ENCODE data around the gene B3GNT9.
"Not testable (repeated sequence)": the region's sequence is repeated elsewhere in the genome, so short reads cannot be mapped to it uniquely, and the experiment has no call there.

The B3GNT9 gene

GRCh38 chr16:67150047-67150832 lies 558 bp downstream of the B3GNT9 start:
- DNase-seq (ENCODE audit: low read depth in 2 of 2) = no peak

- no peak for DNase-seq (ENCODE audit: low read depth in 2 of 2)
Measured at GRCh38 chr16:67149276-67150046, 1.3 kb downstream of the B3GNT9 start.

- no peak for DNase-seq (ENCODE audit: low read depth in 2 of 2)
Measured at GRCh38 chr16:67148656-67149275, 2.0 kb downstream of the B3GNT9 start.

- DNase-seq (ENCODE audit: low read depth in 2 of 2) = no peak
Measured at GRCh38 chr16:67148221-67148620, 2.6 kb downstream of the B3GNT9 start.

GRCh38 chr16:67147437-67148140 lies 3.2 kb downstream of the B3GNT9 start:
- no peak for DNase-seq (ENCODE audit: low read depth in 2 of 2)

- no peak for DNase-seq (ENCODE audit: low read depth in 2 of 2)
Measured at GRCh38 chr16:67146523-67147357, 4.1 kb downstream of the B3GNT9 start.

GRCh38 chr16:67145746-67146145 lies 5.1 kb downstream of the B3GNT9 start:
- no peak for DNase-seq (ENCODE audit: low read depth in 2 of 2)

GRCh38 chr16:67144943-67145342 lies 5.9 kb downstream of the B3GNT9 start:
- DNase-seq (ENCODE audit: low read depth in 2 of 2) = no peak

GRCh38 chr16:67142342-67142741 lies 8.5 kb downstream of the B3GNT9 start:
- DNase-seq (ENCODE audit: low read depth in 2 of 2) = no peak

- DNase-seq (ENCODE audit: low read depth in 2 of 2) = no peak
Measured at GRCh38 chr16:67141391-67141790, 9.4 kb downstream of the B3GNT9 start.

- DNase-seq (ENCODE audit: low read depth in 2 of 2) = no peak
Measured at GRCh38 chr16:67137605-67138004, 13.2 kb downstream of the B3GNT9 start.

GRCh38 chr16:67129422-67129821 lies 21.4 kb downstream of the B3GNT9 start:
- DNase-seq (ENCODE audit: low read depth in 2 of 2) = no peak

GRCh38 chr16:67128887-67129286 lies 21.9 kb downstream of the B3GNT9 start:
- no peak for DNase-seq (ENCODE audit: low read depth in 2 of 2)

GRCh38 chr16:67128417-67128816 lies 22.4 kb downstream of the B3GNT9 start:
- no peak for DNase-seq (ENCODE audit: low read depth in 2 of 2)

GRCh38 chr16:67122799-67123198 lies 28.0 kb downstream of the B3GNT9 start:
- not testable (repeated sequence) for DNase-seq (ENCODE audit: low read depth in 2 of 2)

GRCh38 chr16:67120025-67120424 lies 30.8 kb downstream of the B3GNT9 start:
- DNase-seq (ENCODE audit: low read depth in 2 of 2) = no peak

GRCh38 chr16:67117716-67118115 lies 33.1 kb downstream of the B3GNT9 start:
- DNase-seq (ENCODE audit: low read depth in 2 of 2) = no peak

- DNase-seq (ENCODE audit: low read depth in 2 of 2) = no peak
Measured at GRCh38 chr16:67116388-67117311, 34.1 kb downstream of the B3GNT9 start.

- DNase-seq (ENCODE audit: low read depth in 2 of 2) = peak; percentile 49 to 51
Measured at GRCh38 chr16:67115639-67116038, 35.2 kb downstream of the B3GNT9 start.

GRCh38 chr16:67114793-67115192 lies 36.0 kb downstream of the B3GNT9 start:
- DNase-seq (ENCODE audit: low read depth in 2 of 2) = no peak
